ENCODE data around the gene NTS. TPM values are rescaled to one million over a fixed set of nuclear protein-coding genes. Genes with fewer than 3 reads are reported as not detected.

NTS gene, protein sequence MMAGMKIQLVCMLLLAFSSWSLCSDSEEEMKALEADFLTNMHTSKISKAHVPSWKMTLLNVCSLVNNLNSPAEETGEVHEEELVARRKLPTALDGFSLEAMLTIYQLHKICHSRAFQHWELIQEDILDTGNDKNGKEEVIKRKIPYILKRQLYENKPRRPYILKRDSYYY
- 10 to 100 TPM in 1 of 4 donors, 1 to 10 TPM in 3; 3.4 to 10.8 (median 4.8) TPM for polyA plus RNA-seq (ENCODE audit: insufficient read length in 4 of 4)

DNA sequence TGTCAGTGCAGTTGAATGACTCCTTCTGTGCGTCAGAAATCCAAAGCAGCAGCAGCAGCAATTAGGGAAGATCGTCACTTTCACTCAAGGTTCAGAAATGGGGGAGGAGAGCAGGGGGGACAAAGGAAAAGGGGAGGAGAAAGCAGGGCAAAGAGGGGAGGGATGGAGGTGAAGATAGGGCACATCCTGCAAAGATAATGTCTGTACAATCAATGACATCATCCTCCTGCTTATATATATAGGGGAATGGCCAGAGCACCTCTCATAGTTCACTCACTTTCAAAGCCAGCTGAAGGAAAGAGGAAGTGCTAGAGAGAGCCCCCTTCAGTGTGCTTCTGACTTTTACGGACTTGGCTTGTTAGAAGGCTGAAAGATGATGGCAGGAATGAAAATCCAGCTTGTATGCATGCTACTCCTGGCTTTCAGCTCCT lies at the start of gene NTS:
Gene NTS, plus strand, starts transcription at position 265 of the 431 bp plus-strand sequence. Its CDS starts 109 bp downstream, at position 374.
- no peak for DNase-seq (ENCODE audit: low read depth in 4 of 4, low spot score in 2 of 4)

DNA sequence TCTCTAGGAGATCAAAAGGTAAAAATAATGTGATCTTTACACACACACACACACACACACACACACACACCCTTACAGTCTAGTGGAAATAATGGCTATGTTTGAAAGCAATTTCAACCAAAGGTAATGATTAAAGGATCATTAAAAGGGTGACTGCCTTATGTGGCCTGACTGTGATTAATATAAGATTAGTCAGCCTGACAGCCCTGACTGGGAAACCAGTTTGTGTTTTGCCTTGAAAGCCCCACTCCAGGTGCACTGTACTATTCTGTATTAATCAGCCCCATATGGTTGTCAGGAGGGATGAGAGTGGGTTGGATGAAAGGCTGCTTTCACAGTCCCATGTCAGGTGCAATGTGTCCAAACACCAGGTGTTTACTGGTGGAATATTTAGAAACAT lies 48.3 kb upstream of the NTS start:
- no peak for DNase-seq (ENCODE audit: low read depth in 4 of 4, low spot score in 2 of 4)

DNA sequence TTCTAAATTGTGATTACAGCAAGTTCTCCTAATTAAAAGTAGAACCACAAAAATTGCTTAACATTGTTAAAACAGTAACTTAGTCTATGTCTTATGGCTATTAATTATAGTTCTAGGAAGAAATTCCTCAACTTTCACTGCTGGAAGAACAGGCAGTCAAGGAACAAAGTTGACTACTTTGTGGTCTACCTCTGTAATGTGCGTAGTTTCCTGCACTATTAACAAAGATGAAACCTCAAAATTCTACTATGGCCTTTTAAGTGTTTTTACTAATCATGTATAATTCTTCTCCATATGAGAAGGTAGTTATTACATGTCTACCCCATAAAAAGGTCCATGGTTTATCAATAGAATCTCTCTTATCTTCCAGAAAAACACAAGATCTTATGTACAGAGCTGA lies 45.5 kb upstream of the NTS start:
- no peak for DNase-seq (ENCODE audit: low read depth in 4 of 4, low spot score in 2 of 4)

DNA sequence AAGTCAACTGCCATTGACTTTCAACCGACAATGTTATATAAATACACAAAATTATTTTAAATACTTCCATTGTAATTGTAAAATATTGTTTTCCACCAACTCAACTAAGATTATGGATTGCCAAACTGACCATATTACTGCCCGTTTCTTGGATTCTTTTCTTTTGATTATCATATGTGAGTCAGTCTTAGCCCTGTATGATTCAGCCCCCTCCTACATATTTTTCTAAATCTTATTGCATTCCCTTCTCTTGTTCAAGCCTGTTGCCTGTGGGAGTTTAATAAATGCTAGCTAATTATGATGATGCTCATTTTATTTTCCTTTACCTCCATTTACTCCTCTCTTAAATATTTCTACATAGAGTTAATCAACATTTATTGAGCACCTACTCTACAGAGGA lies 44.7 kb upstream of the NTS start:
- no peak for DNase-seq (ENCODE audit: low read depth in 4 of 4, low spot score in 2 of 4)

DNA sequence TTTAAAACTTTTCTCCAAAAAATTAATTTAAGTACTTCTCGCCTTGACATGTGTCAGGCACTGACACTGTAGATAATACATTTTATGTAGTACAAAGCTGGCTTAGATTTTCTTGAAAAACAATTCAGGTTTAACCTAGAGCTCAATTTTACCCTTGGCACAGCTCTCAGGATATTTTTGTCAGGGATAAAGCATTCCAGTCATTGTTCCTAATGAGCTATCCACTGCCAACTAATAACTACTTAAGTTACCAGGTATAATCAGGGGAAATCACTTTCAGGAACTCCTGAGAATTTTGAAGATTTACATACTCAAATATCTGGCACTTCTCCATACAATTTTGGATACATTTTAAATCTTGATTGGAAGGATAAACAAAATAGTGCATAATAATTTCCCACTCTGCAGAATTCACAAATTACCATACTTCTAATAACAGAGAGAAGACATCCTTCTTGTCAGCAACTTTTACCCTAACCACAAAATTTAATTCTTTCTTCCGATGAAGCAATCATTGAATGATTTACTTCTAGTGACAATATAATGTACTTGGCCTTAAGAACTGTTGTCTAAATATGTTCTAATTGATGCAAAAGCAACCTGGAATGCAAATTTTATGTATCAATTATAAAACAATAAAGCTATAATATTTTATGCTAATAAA lies 42.6 kb upstream of the NTS start:
- no peak for DNase-seq (ENCODE audit: low read depth in 4 of 4, low spot score in 2 of 4)

DNA sequence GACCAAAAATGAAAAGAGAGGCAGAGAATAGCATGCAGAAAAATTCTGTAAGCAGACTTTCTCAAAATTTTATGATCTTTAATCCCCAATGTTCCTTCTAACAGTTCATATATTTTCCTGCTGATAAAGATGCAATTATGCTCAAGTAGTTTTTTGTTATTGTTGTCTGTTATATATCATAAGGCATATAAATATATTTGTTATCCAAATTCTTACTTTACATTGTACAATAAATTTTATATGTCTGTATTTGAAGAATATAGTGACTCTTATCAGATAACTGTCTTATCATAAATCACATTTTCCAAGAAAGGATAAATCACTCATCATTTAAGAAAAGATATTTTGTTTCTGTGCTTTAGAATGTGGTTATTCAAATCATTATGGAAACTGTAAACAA lies 40.5 kb upstream of the NTS start:
- no peak for DNase-seq (ENCODE audit: low read depth in 4 of 4, low spot score in 2 of 4)

DNA sequence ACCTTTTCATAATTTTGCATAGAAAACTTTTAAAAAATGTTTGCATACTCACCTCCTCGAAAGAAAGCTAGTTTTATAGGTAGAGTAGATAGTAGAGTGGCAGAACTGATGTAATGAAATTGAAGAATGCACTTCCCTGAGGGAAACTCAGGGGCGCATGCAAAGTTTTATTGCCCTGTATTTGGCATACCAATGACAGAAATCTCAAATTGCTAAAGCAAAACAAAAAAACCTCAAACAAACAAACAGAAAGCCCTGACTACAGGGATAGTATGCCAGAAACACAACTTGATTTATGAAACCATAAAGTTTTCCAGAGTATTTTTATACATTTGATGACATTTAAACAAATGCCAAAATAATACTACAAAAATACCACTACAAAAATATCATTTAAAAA lies 39.7 kb upstream of the NTS start:
- DNase-seq (ENCODE audit: low read depth in 4 of 4, low spot score in 2 of 4): no peak

DNA sequence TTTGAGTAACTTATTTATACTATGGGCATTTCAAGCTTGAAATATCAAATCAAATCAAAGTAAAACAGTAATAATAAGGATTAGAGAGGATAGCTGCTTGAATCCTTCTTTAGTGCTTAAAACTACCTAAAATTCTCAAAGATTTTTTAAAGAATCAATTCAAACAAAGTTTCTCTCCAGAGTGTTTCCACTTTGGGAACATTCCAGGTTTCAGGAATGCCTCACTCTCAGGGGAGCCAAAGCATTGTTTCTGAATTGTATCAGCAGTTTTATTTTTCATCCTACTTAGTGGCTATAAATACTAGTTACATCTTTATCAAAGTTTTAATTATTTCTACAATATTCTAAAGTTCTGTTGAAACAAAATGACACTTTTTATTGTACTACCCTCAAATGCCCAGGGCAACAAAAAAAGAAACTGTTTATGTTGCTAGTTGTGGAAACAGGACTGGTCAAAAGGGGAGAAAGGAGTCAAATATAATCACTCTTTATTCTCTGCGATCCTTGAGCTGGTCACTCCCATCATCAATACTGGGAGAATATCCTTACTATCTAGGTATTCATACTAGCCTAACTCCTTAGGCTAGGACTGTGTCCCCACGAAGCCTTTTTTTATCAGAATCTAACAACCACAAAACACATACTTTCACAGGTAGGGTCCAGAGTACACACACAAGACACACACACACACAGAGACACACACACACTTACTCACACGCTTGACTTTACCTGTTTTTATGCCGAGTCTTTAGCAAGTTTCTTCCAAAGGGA lies 38.5 kb upstream of the NTS start:
- peak in 1 of 4 donors; percentile 34 for DNase-seq (ENCODE audit: low read depth in 4 of 4, low spot score in 2 of 4)

DNA sequence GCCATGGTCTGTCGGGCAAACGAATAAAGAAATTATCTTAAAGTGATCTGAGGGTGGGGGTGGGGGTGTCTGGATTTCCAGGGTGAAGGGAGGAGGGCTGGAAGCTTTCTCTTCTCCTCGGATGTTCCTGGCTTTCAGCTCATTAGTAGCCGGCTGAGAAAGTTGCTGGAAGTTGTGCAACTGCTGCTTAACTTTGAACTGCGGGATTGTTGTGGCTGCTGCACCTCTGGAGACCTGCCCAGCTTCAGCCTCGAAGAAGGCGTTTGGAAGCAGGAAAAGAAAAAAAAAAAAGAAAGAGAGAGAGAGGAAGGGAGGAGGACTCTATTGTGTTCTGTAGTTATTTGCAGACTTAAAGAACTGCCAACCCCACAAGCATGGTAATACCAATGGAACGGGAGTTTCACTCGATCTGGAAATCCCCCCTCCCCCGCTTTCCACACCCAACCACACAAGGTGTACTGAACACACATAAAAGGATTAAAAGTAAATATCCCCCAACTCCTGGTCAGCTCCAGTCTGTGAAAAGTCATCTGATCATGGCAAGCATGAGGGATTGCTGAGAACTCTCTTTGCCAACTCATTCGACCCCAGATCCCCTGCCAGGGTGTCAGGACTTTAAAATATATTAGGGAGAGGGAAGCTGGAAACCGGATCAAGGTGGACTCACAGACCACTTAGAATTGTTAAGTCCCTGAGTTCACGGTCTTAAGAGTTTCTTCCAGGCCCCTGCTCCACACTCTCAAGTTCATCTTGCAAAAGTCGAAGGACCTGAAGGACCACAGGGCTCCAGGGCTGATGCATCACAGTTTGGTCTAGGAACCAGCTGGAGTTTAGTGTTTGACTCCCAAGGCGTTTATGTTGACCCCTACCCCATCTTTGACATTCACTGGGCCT lies 37.7 kb upstream of the NTS start, which contains the start of gene RASSF9:
Gene RASSF9, minus strand, starts transcription at position 213 of the 894 bp plus-strand sequence. Its CDS starts 208 bp downstream, at position 5.
- DNase-seq (ENCODE audit: low read depth in 4 of 4, low spot score in 2 of 4): peak; percentile 44 to 73 (median 53)

DNA sequence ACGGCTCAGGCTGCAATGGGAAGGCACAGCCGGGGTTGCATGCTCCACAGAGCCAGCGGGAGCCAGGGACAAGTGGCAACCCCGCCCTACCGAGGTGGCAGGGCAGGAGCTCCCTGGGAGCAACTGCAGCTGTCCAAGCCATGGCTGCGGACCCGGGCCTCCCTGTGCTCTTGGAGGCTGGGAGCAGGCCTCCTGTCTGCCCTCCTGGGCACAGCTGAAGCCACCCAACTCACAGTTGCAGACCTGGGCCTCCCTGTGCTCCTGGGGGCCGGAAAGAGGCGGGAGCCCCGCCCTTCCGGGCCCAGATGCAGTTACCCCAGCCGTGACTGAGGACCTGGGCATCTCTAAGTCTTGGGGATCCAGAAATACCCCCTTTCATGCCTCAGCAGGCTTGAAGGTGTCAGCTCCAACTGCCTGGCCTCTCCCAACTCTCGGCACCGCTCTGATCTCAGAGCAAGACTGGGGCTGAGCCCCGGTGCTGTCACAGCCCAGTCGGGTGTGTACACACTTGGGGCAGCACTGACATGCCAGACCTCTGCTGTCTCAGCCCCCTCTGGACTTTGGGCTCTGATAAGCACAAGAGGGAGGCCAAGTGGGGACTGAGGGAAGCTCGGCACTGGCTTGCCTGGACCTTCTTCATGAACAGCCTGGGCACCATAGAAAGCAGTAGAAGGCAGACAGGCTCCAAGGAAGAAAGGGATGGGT lies 30.3 kb upstream of the NTS start:
- no peak for DNase-seq (ENCODE audit: low read depth in 4 of 4, low spot score in 2 of 4)

DNA sequence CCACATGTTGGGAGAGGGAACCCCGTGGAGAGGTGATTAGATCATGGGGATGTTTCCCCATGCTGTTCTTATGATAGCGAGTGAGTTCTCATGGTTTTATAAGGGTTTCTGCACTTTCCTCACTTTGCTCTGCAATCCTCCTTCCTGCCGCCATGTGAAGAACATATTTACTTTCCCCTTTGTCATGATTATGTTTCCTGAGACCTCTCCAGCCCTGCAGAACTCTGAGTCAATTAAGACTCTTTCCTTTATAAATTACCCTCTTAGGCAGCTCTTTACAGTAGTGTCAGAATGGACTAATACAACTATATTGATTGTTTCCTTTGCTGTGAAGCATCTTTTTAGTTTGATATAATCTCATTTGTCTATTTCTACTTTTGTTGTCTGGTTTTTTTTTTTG lies 24.8 kb upstream of the NTS start:
- no peak for DNase-seq (ENCODE audit: low read depth in 4 of 4, low spot score in 2 of 4)

DNA sequence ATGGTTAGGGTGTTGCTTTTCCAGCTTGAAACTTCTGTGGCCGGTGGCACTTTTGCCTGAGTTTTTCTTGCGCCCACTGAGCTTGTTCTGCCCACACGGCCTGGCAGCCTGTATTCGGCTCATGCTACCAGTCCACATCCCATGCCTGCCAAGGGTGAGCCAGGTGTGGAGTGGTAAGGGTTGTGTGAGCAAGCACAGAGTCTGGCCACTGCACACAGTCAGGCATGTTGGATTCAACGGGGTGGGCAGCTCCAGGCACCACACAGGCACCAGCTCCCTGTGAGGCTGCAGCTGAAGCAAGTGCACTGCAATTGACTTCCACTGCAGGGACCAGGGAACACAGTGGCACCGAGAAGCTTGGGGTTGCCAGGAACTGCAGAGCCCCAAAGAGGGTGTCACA lies 18.8 kb upstream of the NTS start:
- no peak for DNase-seq (ENCODE audit: low read depth in 4 of 4, low spot score in 2 of 4)

DNA sequence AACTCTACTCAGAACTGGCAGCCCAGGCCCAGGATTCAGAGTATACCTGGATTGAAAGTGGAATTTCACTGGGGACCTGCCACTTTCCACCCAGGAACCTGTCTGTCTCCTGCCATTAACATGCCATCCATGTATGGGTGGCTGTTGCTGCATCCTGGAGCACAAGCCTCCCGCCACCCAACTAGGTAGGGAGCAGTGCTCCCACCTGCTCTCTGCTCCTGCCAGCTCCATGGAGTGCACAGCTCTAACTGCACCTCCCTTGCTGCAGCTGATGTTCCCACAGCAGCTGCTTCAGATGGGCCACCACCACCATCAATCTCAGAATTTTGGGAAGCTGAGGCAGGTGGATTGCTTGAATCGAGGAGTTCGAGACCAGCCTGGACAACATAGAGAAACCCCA lies 17.1 kb upstream of the NTS start:
- no peak for DNase-seq (ENCODE audit: low read depth in 4 of 4, low spot score in 2 of 4)

DNA sequence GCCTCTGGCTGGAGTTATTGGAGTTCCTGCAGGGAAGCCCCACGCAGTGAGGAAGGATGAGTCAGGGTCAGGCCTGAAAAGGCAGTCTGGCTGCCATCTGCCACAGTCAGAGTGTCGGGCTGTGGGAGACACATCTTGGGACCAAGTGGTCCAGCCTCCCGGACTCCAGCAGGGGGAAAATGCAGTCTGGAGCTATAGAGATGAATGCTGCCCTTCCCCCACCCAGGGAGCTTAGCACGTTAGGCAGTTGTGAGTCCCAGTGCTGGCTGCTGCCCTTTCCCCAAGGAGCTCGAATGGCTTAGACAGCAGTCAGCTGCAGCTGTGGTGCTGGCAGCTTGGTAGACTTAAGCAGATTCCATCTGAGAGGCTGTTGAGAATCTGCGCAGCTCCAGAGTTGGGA lies 8.2 kb upstream of the NTS start:
- DNase-seq (ENCODE audit: low read depth in 4 of 4, low spot score in 2 of 4): no peak

DNA sequence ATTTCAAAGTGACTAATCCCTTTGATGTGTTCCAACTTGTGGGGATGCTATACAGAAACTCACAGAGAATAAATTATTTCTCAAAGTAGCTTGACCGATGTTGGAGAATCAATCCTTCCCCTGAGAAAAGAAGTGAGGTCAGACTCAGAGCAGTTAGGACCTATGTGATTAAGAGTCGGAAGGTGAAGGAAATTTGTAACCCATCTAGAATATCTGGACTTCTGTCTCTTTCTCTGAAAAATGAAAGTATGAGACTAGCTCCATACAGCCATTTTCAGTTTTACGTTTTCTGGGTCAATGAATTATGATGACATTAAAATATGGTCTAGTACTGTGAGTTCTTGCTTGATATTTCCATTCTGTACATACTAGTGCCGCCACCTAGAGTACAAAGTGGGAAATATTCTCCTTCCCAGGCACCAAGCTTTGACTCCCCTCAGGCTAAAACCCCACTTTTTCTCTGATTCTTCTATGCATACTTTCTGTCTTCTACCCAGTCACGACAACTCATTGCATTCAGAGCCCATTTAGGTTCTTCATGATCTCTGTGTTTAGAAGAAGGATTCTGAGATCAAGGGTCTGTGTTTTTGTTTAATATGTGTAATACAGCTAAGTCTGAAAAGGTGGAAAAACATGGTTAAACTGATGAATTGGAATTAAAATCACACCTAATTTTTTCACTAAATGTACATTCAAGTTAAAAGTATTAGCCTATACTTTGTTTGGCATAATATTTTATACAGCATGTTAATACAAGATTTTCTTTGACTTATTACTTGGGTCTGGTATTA lies 6.9 kb upstream of the NTS start:
- peak in 3 of 4 donors; percentile 27 to 53 (median 39) for DNase-seq (ENCODE audit: low read depth in 4 of 4, low spot score in 2 of 4)

DNA sequence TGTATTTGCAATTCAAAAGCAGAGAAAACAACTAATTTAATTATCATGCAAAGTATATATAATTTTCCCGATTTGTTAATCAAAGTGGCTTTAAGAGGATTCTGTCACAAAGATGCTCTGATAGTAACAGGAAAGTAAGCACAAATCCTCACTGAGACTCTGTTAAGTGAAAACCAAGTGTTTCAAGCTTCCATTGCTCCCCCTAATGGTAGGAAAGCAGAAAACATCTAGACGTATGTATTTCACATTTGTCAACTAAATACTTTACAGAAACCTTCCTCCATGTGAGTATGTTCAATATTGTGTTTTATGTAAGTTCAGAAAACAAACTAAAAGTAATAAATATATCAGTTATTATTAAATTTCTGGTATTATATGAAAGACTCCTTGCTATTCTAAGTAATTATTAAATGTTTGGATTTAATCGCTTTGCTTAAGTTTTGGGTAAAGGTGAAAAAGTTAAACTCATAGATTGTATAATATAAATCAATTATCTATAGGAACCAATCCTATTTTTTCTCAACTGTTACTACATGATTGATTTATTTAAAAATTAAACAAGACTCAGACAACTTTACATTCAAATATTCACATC lies 1.5 kb upstream of the NTS start:
- peak in 1 of 4 donors; percentile 49 for DNase-seq (ENCODE audit: low read depth in 4 of 4, low spot score in 2 of 4)

DNA sequence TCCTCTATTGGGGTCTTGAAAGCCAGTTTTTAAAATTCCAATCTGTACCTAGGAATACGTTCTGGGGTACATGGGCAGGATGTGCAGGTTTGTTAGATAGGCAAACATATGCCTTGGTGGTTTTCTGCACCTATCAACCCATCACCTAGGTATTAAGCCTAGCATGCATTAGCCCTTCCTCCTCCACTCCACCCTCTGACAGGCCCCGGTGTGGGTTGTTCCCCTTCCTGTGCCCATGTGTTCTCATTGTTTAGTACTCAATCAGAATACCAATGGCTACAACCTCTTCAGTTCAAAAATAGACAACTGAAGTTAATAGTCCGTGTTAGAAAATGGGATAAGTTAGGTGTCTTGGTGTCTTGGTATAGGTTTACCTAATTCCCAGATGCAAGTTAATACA lies 3.4 kb downstream of the NTS start:
- DNase-seq (ENCODE audit: low read depth in 4 of 4, low spot score in 2 of 4): no peak

DNA sequence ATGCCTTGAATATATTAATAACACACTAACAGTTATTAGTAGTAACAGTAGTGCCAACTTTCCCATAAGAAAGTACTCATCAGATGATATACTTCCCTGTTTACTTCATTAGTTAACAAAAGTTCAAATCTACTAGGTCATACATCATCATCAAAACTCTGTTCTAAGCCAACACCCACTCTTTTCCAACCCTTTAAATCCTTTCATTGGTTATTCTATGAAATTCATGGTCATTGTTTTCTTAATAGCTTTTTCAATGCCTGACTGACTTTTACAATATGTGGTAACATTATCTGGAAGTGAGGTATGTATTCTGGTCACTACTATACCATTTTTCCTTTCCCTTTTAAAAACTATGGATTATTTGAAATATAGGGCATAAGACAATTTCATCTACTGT lies 9.7 kb downstream of the NTS start:
- DNase-seq (ENCODE audit: low read depth in 4 of 4, low spot score in 2 of 4): no peak

DNA sequence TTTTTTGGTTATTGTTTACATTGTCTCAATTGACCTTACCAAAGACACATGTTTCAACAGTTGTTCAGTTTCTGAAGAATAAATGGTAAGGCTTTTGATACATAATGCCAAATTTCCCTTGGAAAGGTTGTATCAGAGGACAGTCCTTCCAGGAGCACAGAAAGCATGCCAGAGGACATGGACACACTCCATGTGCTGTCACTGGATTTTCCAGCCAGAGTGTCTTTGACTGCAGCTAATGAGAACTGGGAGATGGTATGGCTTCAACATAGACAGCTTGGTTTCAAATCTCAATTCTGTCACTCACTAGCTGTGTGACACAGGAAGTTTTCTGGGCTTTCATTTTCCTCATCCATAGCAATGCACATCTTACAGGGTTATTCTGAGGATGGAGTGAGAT lies 20.6 kb downstream of the NTS start:
- no peak for DNase-seq (ENCODE audit: low read depth in 4 of 4, low spot score in 2 of 4)
